Panc1 (cell line): ENCODE data around the gene ZNF266. TPM values are rescaled to one million over a fixed set of nuclear protein-coding genes. Genes with fewer than 3 reads are reported as not detected.

Source experiments
- ATAC-seq: fragments of 200-7000 bp; cut with Tn5 transposase; 2 replicates; pipeline ENCODE4 v1.9.1; 2020; ENCODE audit warnings: mild to moderate bottlenecking, moderate library complexity
- BruUV-seq: library from RNA; stranded (reverse); fragments of 400-500 nt; replicated peaks from 2 replicates; lab custom pipeline; 2021; lab: Mats Ljungman, UMichigan
- CTCF ChIA-PET: fragments of 300-600 bp; sonication (Branson Sonifier 250); formaldehyde crosslinking; loops from one replicate; lab custom pipeline; 2022; ENCODE audit warnings: antibody characterized with exemption; lab: Charles Lee
- POLR2A ChIA-PET: fragments of 300-600 bp; sonication (Branson Sonifier 250); formaldehyde crosslinking; loops from one replicate; lab custom pipeline; 2022; ENCODE audit warnings: antibody characterized with exemption; lab: Charles Lee
- DNase-seq: peaks from one replicate; pipeline ENCODE4 v3.0.0-alpha.2; 2010; ENCODE audit warnings: low read depth, low spot score
- H3K27ac ChIP-seq: 2 replicates; pipeline ENCODE4 v1.5.1; 2011; ENCODE audit warnings: mild to moderate bottlenecking, low read length, inconsistent platforms
- H3K27me3 ChIP-seq: fragments of 200-500 bp; sonication (Bioruptor generic); 2 replicates; pipeline ENCODE4 v1.6.0; 2014; ENCODE audit warnings: low read length, inconsistent platforms; ENCODE audit not compliant: control insufficient read depth, insufficient read depth
- H3K36me3 ChIP-seq: fragments of 200-500 bp; sonication (Bioruptor generic); 2 replicates; pipeline ENCODE4 v1.5.1; 2014; ENCODE audit warnings: inconsistent platforms, mild to moderate bottlenecking, low read length, moderate library complexity; ENCODE audit not compliant: control insufficient read depth, insufficient read depth
- H3K4me1 ChIP-seq: 2 replicates; pipeline ENCODE4 v1.5.1; 2011; ENCODE audit warnings: inconsistent platforms, mild to moderate bottlenecking, low read length, moderate library complexity; ENCODE audit not compliant: control insufficient read depth, insufficient read depth
- H3K4me3 ChIP-seq, 2 experiments: 2 replicates each; pipeline ENCODE4 v1.5.1; 2011 to 2012; ENCODE audit warnings: low read depth in 2 of 2, low read length in 2 of 2, mild to moderate bottlenecking in 2 of 2, inconsistent platforms in 1 of 2, moderate library complexity in 1 of 2
- H3K9me3 ChIP-seq: fragments of 200-500 bp; sonication (Bioruptor generic); 2 replicates; pipeline ENCODE4 v1.5.1; 2014; ENCODE audit warnings: low read depth, mild to moderate bottlenecking, inconsistent platforms, low read length, moderate library complexity; ENCODE audit not compliant: control insufficient read depth, insufficient read depth
- POLR2AphosphoS5 ChIP-seq: IDR thresholded peaks from 2 replicates; pipeline ENCODE4 v1.6.1; 2012; ENCODE audit warnings: mild to moderate bottlenecking, low read depth, low read length, moderate library complexity
- SIN3A ChIP-seq: IDR thresholded peaks from 2 replicates; pipeline ENCODE4 v1.6.1; 2012; ENCODE audit warnings: low read depth, mild to moderate bottlenecking, low read length, moderate library complexity, borderline replicate concordance; ENCODE audit not compliant: insufficient read depth
- TCF7L2 ChIP-seq: IDR thresholded peaks from 2 replicates; pipeline ENCODE4 v1.6.1; 2011; ENCODE audit warnings: mild to moderate bottlenecking, low read depth, low read length, inconsistent platforms
- in situ Hi-C: cut with HindIII; loops from 2 replicates; pipeline ENCODE4 v1.10.0; 2016; ENCODE audit warnings: low sequenced_read_pairs, low pct_unique_long_range_greater_than_20kb
- intact Hi-C: fragments of 100-400 bp; cut with micrococcal nuclease; formaldehyde crosslinking; loops from one replicate; pipeline ENCODE4 v1.10.0; 2022; ENCODE audit not compliant: unreplicated experiment
- total RNA-seq: library from RNA; stranded (reverse); gene quantifications from one replicate; pipeline ENCODE4 v1.2.1, GENCODE V29; 2021; ENCODE audit not compliant: unreplicated experiment
- TF ChIP-seq, protein P1 (sequence below), 2 experiments: IDR thresholded peaks; 2 replicates each; pipeline ENCODE4 v1.6.1; 2011 to 2012; ENCODE audit warnings: low read depth in 2 of 2, control low read depth in 1 of 2, low read length in 1 of 2, mild to moderate bottlenecking in 1 of 2, moderate library complexity in 1 of 2; ENCODE audit not compliant: insufficient read depth in 1 of 2
- TF ChIP-seq, protein P2 (sequence below): fragments of 450-650 bp; IDR thresholded peaks from 2 replicates; pipeline ENCODE4 v1.5.1; 2017; ENCODE audit warnings: mild to moderate bottlenecking

ZNF266 gene
- total RNA-seq, 1 experiment from 2014 or later: 10.5 TPM

DNA sequence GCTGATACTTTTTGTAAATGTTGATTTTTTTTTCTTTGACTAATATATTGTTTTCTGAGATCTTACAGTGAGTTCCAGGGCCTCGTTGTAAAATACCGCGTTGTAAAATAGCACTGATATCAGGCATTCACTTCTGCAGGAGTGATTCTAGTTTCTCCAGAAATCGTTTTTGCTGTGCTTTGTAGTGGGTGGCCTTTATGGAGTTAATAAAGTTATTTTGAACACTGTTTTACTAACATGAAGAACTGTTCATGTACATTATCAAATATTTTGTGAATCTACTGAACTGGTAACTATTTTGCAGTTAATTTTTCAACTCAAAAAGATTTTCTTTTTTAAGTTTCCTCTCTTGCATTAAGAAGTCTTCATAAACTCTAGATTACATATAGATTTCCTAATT is 985 bp upstream of the ZNF266 start:
- Histone ChIP-seq H3K27ac (peak overlapping the region; percentile 87), H3K4me1 (peaks cover 6% of the 10 kb centered on the region; the same call in 1 of the 2 replicates), H3K36me3 (no peaks in the 10 kb centered on the region), H3K4me3 (peak overlapping the region; percentile 80 to 86), H3K27me3 (no peaks in the 10 kb centered on the region), H3K9me3 (peaks cover 8% of the 10 kb centered on the region)
- DNase-seq (no peak), ATAC-seq (no peak)
- TF ChIP-seq, protein P1, sequence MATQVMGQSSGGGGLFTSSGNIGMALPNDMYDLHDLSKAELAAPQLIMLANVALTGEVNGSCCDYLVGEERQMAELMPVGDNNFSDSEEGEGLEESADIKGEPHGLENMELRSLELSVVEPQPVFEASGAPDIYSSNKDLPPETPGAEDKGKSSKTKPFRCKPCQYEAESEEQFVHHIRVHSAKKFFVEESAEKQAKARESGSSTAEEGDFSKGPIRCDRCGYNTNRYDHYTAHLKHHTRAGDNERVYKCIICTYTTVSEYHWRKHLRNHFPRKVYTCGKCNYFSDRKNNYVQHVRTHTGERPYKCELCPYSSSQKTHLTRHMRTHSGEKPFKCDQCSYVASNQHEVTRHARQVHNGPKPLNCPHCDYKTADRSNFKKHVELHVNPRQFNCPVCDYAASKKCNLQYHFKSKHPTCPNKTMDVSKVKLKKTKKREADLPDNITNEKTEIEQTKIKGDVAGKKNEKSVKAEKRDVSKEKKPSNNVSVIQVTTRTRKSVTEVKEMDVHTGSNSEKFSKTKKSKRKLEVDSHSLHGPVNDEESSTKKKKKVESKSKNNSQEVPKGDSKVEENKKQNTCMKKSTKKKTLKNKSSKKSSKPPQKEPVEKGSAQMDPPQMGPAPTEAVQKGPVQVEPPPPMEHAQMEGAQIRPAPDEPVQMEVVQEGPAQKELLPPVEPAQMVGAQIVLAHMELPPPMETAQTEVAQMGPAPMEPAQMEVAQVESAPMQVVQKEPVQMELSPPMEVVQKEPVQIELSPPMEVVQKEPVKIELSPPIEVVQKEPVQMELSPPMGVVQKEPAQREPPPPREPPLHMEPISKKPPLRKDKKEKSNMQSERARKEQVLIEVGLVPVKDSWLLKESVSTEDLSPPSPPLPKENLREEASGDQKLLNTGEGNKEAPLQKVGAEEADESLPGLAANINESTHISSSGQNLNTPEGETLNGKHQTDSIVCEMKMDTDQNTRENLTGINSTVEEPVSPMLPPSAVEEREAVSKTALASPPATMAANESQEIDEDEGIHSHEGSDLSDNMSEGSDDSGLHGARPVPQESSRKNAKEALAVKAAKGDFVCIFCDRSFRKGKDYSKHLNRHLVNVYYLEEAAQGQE (IDR thresholded peaks at IDR 0.05; ENCODE audit: insufficient read depth in 1 of 2, low read depth in 2 of 2, low read length in 1 of 2): no peak
- TF ChIP-seq TCF7L2 (no peak), POLR2AphosphoS5 (no peak), SIN3A (no peak)
- TF ChIP-seq, protein P2, sequence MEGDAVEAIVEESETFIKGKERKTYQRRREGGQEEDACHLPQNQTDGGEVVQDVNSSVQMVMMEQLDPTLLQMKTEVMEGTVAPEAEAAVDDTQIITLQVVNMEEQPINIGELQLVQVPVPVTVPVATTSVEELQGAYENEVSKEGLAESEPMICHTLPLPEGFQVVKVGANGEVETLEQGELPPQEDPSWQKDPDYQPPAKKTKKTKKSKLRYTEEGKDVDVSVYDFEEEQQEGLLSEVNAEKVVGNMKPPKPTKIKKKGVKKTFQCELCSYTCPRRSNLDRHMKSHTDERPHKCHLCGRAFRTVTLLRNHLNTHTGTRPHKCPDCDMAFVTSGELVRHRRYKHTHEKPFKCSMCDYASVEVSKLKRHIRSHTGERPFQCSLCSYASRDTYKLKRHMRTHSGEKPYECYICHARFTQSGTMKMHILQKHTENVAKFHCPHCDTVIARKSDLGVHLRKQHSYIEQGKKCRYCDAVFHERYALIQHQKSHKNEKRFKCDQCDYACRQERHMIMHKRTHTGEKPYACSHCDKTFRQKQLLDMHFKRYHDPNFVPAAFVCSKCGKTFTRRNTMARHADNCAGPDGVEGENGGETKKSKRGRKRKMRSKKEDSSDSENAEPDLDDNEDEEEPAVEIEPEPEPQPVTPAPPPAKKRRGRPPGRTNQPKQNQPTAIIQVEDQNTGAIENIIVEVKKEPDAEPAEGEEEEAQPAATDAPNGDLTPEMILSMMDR: no peak
- BruUV-seq: TSS peak; percentile 71
- ChIA-PET POLR2A (no interaction called here), CTCF (no interaction called here)
- in situ Hi-C loops: no loop called here
- intact Hi-C loops: loop anchor here (10.0 kb wide), 1 partner anchor 112 kb away; the partner anchor contains the start of gene ZNF559

DNA sequence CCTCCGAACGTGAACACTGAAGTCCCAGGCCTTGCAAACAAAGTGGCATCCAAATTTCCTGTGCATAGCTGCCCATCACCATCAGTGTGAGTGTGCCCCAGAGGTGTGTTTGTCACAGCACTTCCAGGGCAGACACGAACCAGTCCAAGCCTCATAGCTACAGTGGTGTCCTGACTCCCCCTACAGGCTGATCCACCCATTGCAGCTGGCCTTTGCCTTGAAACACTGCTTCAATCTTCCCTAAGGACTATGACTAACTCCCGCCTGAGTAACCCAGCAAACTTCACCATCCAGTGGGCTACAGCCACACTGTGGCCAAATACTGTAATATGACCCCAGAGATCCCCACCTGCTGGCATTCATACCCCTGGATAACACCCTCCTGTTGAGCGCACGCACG is 3.9 kb downstream of the ZNF266 start:
- POLR2A ChIA-PET: no interaction called here
- no peaks in the 10 kb centered on the region for H3K9me3 ChIP-seq
- H3K36me3 ChIP-seq: no peaks in the 10 kb centered on the region
- H3K4me1 ChIP-seq: peaks cover 6% of the 10 kb centered on the region; the same call in 1 of the 2 replicates
- in situ Hi-C loops (no loop called here), intact Hi-C loops (loop anchor here (10.0 kb wide), 1 partner anchor 107 kb away; the partner anchor contains the start of gene ZNF559)
- H3K4me3 ChIP-seq: no peak overlapping the region
- H3K27me3 ChIP-seq: no peaks in the 10 kb centered on the region
- CTCF ChIA-PET: interaction anchor here (0.6 kb wide), 1 partner anchor 793 kb away, joined by 6 read pairs; no protein-coding TSS in a partner anchor
- DNase-seq (peak; percentile 12), ATAC-seq (peak; percentile 62; the same call in 1 of the 2 replicates)
- BruUV-seq: no TSS peak
- H3K27ac ChIP-seq: no peak overlapping the region
- TF ChIP-seq TCF7L2 (no peak), POLR2AphosphoS5 (no peak), SIN3A (no peak)
- TF ChIP-seq, protein P2: peak; percentile 67
- TF ChIP-seq, protein P1 (IDR thresholded peaks at IDR 0.05; ENCODE audit: insufficient read depth in 1 of 2, low read depth in 2 of 2, low read length in 1 of 2): no peak
